ENCODE data around the gene ACLY.

DNA sequence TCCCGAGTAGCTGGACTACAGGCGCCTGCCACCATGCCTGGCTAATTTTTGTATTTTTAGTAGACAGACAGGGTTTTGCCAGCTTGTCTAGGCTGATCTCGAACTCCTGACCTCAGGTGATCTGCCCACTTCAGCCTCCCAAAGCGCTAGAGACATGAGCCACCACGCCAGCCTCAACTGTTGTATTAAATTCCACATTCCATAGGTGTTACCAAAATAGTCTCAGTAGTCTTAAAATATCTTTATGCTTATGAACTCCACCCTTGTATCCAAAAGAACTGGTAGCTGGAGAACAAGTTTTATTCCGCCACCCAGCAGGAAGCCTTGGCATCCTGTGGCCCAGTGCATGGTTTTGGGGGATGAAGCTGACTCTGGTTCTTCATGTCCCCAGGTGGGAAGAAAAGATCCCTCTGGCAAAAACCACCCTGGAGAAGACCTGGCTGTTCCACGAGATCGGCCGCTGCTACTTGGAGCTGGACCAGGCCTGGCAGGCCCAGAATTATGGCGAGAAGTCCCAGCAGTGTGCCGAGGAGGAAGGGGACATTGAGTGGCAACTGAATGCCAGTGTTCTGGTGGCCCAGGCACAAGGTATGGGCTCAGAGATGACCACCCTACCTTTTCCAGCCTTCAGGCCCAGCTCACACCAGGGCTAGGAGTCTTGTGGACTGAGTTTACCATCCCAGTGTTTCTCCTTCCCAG is 30.2 kb upstream of the ACLY start:
- TF ChIP-seq, protein P1, sequence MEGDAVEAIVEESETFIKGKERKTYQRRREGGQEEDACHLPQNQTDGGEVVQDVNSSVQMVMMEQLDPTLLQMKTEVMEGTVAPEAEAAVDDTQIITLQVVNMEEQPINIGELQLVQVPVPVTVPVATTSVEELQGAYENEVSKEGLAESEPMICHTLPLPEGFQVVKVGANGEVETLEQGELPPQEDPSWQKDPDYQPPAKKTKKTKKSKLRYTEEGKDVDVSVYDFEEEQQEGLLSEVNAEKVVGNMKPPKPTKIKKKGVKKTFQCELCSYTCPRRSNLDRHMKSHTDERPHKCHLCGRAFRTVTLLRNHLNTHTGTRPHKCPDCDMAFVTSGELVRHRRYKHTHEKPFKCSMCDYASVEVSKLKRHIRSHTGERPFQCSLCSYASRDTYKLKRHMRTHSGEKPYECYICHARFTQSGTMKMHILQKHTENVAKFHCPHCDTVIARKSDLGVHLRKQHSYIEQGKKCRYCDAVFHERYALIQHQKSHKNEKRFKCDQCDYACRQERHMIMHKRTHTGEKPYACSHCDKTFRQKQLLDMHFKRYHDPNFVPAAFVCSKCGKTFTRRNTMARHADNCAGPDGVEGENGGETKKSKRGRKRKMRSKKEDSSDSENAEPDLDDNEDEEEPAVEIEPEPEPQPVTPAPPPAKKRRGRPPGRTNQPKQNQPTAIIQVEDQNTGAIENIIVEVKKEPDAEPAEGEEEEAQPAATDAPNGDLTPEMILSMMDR (IDR thresholded peaks at IDR 0.05; ENCODE audit: low read length): no peak
- TF ChIP-seq EZH2 (IDR thresholded peaks at IDR 0.05; ENCODE audit: borderline replicate concordance, low read length): no peak

All from OCI-LY1 (cell line).